ENCODE results near the gene TFPI2. TPM values are rescaled to one million over a fixed set of nuclear protein-coding genes. Genes with fewer than 3 reads are reported as not detected.

TFPI2 gene
- total RNA-seq = not detected
- total RNA-seq (2013) = 0.16 TPM

- Mint-ChIP-seq H3K27ac (no peak within 1 kb of the TSS), H3K27me3 (ENCODE audit: low read depth in 2 of 2) (peaks cover 39 to 84% of the 10 kb centered on the region in 2 donors), H3K36me3 (peaks cover 6% of the 10 kb centered on the region), H3K4me1 (peaks cover 9 to 10% of the 10 kb centered on the region in 2 donors), H3K4me3 (peak within 1 kb of the TSS; percentile 77), H3K9me3 (no peaks in the 10 kb centered on the region)
- Histone ChIP-seq H3K4me1 (ENCODE audit: control insufficient read depth, insufficient read depth, low read length) (peaks cover 10% of the 10 kb centered on the region), H3K27me3 (ENCODE audit: control insufficient read depth, insufficient read depth, low read length) (peaks cover 31% of the 10 kb centered on the region), H3K36me3 (ENCODE audit: control insufficient read depth, insufficient read depth, low read length) (no peaks in the 10 kb centered on the region), H3K27ac (ENCODE audit: low read length) (no peak within 1 kb of the TSS), H3K9me3 (ENCODE audit: control insufficient read depth, insufficient read depth, low read length) (no peaks in the 10 kb centered on the region), H3K4me3 (ENCODE audit: low read length) (no peak within 1 kb of the TSS)
- no peak for ATAC-seq
- no peak for TF ChIP-seq CTCF (IDR thresholded peaks at IDR 0.05)
- no peak for DNase-seq
- intact Hi-C loops (cut with micrococcal nuclease) = no loop called here
- WGBS (ENCODE audit: insufficient coverage) = 1% methylated on average over 49 of the region's 49 CpGs
These were observed at the start of gene TFPI2 for GRCh38 chr7:93890464-93891068. TFPI2 (minus strand) TSS chr7:93890753; CDS start chr7:93890678, 75 bp downstream.

GRCh38 chr7:93938293-93938692, 47.7 kb upstream of the TFPI2 start:
- Mint-ChIP-seq H3K27ac (no peak overlapping the region), H3K27me3 (ENCODE audit: low read depth in 2 of 2) (peaks cover 33 to 48% of the 10 kb centered on the region in 2 donors), H3K4me1 (no peaks in the 10 kb centered on the region), H3K36me3 (no peaks in the 10 kb centered on the region), H3K4me3 (no peak overlapping the region), H3K9me3 (peaks cover 0 to 2% of the 10 kb centered on the region in 2 donors)
- peaks cover 4% of the 10 kb centered on the region for H3K9me3 ChIP-seq (ENCODE audit: control insufficient read depth, insufficient read depth, low read length)
- no peak for DNase-seq
- H3K4me1 ChIP-seq (ENCODE audit: control insufficient read depth, insufficient read depth, low read length) = no peaks in the 10 kb centered on the region
- intact Hi-C loops (cut with micrococcal nuclease) = no loop called here
- H3K27me3 ChIP-seq (ENCODE audit: control insufficient read depth, insufficient read depth, low read length) = no peaks in the 10 kb centered on the region
- no peaks in the 10 kb centered on the region for H3K36me3 ChIP-seq (ENCODE audit: control insufficient read depth, insufficient read depth, low read length)
- ATAC-seq = no peak
- H3K27ac ChIP-seq (ENCODE audit: low read length) = no peak overlapping the region
- H3K4me3 ChIP-seq (ENCODE audit: low read length) = no peak overlapping the region
- TF ChIP-seq CTCF (IDR thresholded peaks at IDR 0.05) = no peak

- peaks cover 0 to 2% of the 10 kb centered on the region in 2 donors for H3K9me3 Mint-ChIP-seq
- no peak overlapping the region for H3K4me3 Mint-ChIP-seq
- no peak for TF ChIP-seq CTCF (IDR thresholded peaks at IDR 0.05)
- ATAC-seq = no peak
- 100% methylated on average over 1 of the region's 1 CpG for WGBS (ENCODE audit: insufficient coverage)
- H3K4me1 Mint-ChIP-seq = no peaks in the 10 kb centered on the region
- H3K4me1 ChIP-seq (ENCODE audit: control insufficient read depth, insufficient read depth, low read length) = no peaks in the 10 kb centered on the region
- H3K27me3 ChIP-seq (ENCODE audit: control insufficient read depth, insufficient read depth, low read length) = no peaks in the 10 kb centered on the region
- H3K36me3 Mint-ChIP-seq = no peaks in the 10 kb centered on the region
- intact Hi-C loops (cut with micrococcal nuclease) = no loop called here
- H3K27me3 Mint-ChIP-seq (ENCODE audit: low read depth in 2 of 2) = peaks cover 30 to 44% of the 10 kb centered on the region in 2 donors
- DNase-seq = no peak
- no peak overlapping the region for H3K4me3 ChIP-seq (ENCODE audit: low read length)
- no peaks in the 10 kb centered on the region for H3K36me3 ChIP-seq (ENCODE audit: control insufficient read depth, insufficient read depth, low read length)
- no peak overlapping the region for H3K27ac Mint-ChIP-seq
- peaks cover 4% of the 10 kb centered on the region for H3K9me3 ChIP-seq (ENCODE audit: control insufficient read depth, insufficient read depth, low read length)
- H3K27ac ChIP-seq (ENCODE audit: low read length) = no peak overlapping the region
These were observed 47.3 kb upstream of the TFPI2 start for GRCh38 chr7:93937818-93938217.

GRCh38 chr7:93935102-93935501, 44.5 kb upstream of the TFPI2 start:
- no peak overlapping the region for H3K27ac ChIP-seq (ENCODE audit: low read length)
- ATAC-seq (no peak), DNase-seq (no peak)
- H3K27me3 ChIP-seq (ENCODE audit: control insufficient read depth, insufficient read depth, low read length) = peaks cover 3% of the 10 kb centered on the region
- no peaks in the 10 kb centered on the region for H3K4me1 ChIP-seq (ENCODE audit: control insufficient read depth, insufficient read depth, low read length)
- H3K4me3 ChIP-seq (ENCODE audit: low read length) = no peak overlapping the region
- Mint-ChIP-seq H3K36me3 (no peaks in the 10 kb centered on the region), H3K9me3 (peaks cover 0 to 2% of the 10 kb centered on the region in 2 donors), H3K4me1 (no peaks in the 10 kb centered on the region), H3K4me3 (no peak overlapping the region), H3K27me3 (ENCODE audit: low read depth in 2 of 2) (peaks cover 27 to 45% of the 10 kb centered on the region in 2 donors), H3K27ac (no peak overlapping the region)
- H3K9me3 ChIP-seq (ENCODE audit: control insufficient read depth, insufficient read depth, low read length) = peaks cover 4% of the 10 kb centered on the region
- WGBS (ENCODE audit: insufficient coverage) = 100% methylated on average over 1 of the region's 2 CpGs
- intact Hi-C loops (cut with micrococcal nuclease) = no loop called here
- no peak for TF ChIP-seq CTCF (IDR thresholded peaks at IDR 0.05)
- H3K36me3 ChIP-seq (ENCODE audit: control insufficient read depth, insufficient read depth, low read length) = no peaks in the 10 kb centered on the region
